Heart left ventricle (tissue), 16 donors: ENCODE data around the gene STH. TPM values are rescaled to one million over a fixed set of nuclear protein-coding genes. Genes with fewer than 3 reads are reported as not detected.

Source experiments
- ATAC-seq, 4 donors: fragments of 200-7000 bp; cut with Tn5 transposase; one replicate each; pipeline ENCODE4 v1.9.1; 2020 to 2022; ENCODE audit warnings: moderate library complexity in 4 of 4, mild to moderate bottlenecking in 3 of 4, moderate number of reproducible peaks in 1 of 4
- DNase-seq, 5 donors: peaks; one replicate each; pipeline ENCODE4 v3.0.0-alpha.2; 2020
- H3K27ac ChIP-seq, 12 donors: fragments of 200-600 bp; sonication (generic) in 4 of 12; one replicate each; pipeline versions ENCODE4 v1.5.0 to v1.8.0; 2016 to 2022; ENCODE audit warnings: mild to moderate bottlenecking in 2 of 12
- H3K27me3 ChIP-seq, 9 donors: fragments of 200-600 bp; sonication (generic) in 2 of 9; one replicate each; pipeline versions ENCODE4 v1.5.1 to v1.8.0; 2016 to 2022; ENCODE audit warnings: mild to moderate bottlenecking in 3 of 9
- H3K36me3 ChIP-seq, 9 donors: fragments of 200-600 bp; sonication (generic) in 2 of 9; one replicate each; pipeline versions ENCODE4 v1.5.0 to v1.8.0; 2018 to 2022; ENCODE audit warnings: mild to moderate bottlenecking in 2 of 9
- H3K4me1 ChIP-seq, 12 donors: fragments of 200-600 bp; sonication (generic) in 4 of 12; one replicate each; pipeline versions ENCODE4 v1.5.0 to v1.8.0; 2016 to 2022; ENCODE audit warnings: mild to moderate bottlenecking in 3 of 12
- H3K4me3 ChIP-seq, 12 donors: fragments of 200-600 bp; sonication (generic) in 4 of 12; one replicate each; pipeline versions ENCODE4 v1.5.0 to v1.8.0; 2017 to 2022; ENCODE audit warnings: mild to moderate bottlenecking in 9 of 12, moderate library complexity in 4 of 12
- H3K9me3 ChIP-seq, 12 donors: fragments of 200-600 bp; sonication (generic) in 4 of 12; one replicate each; pipeline versions ENCODE4 v1.5.0 to v1.8.0; 2016 to 2022; ENCODE audit warnings: mild to moderate bottlenecking in 1 of 12
- CTCF ChIP-seq, 12 donors: fragments of 200-600 bp; sonication (generic) in 4 of 12; IDR thresholded peaks; one replicate each; pipeline versions ENCODE4 v1.5.0 to v1.8.0; 2018 to 2022; ENCODE audit warnings: antibody characterized with exemption in 12 of 12, mild to moderate bottlenecking in 5 of 12
- POLR2A ChIP-seq, 2 donors: fragments of 450-650 bp; IDR thresholded peaks; one replicate each; pipeline ENCODE4 v1.6.1; 2017; ENCODE audit warnings: antibody characterized with exemption in 2 of 2, mild to moderate bottlenecking in 2 of 2, moderate library complexity in 2 of 2
- WGBS, 4 donors: extraction: QIAGEN DNeasy Blood & Tissue Kit in 2 of 4; methylation state at CpG; one replicate each; pipeline versions ENCODE4 v1.1.5 to v1.1.7; 2013 to 2018; 5-methylcytosine and 5-hydroxymethylcytosine counted together
- intact Hi-C, 10 donors: fragments of 100-400 bp; cut with DNase I; formaldehyde crosslinking; loops; one replicate each; pipeline versions ENCODE4 v1.11.1 to v1.14.2; 2022
- polyA plus RNA-seq, 2 donors: library from polyadenylated mRNA; stranded (reverse); fragments of 200-250 nt; gene quantifications; one replicate each; pipeline ENCODE4 v1.2.3, GENCODE V29; 2013
- total RNA-seq, 9 donors: library from RNA; depleted of rRNA in 2 of 9; stranded (reverse); fragments of >200 nt in 2 of 9; fragmentation: NEBNext Ultra II Directional in 3 of 9; extraction: Animal tissue kit (Norgen Biotek cat#: 25700) in 3 of 9; gene quantifications; one replicate each; pipeline versions ENCODE4 v1.1.0 to v1.2.4, GENCODE V29; 2016 to 2023
- donor health status: ischemic (EF 13 %, LVEDD 7.1; RV severe dilation, severe dysfunction).
- donor health status: healthy with polysubstance abuse.
- donor health status: DM: no; HTN: yes; CAD: no.
- donor health status: DM: no; HTN: no; CAD: no.
- donor health status: ischemic (EF 25% LVEDD 6.9; RV normal size, moderate dysfunction).
- donor health status: ischemic (EF 25% LVEDD 5.7; RV mildly dilated, moderate dysfunction).
- donor health status: healthy.
- donor health status: DM: yes; HTN: yes; CAD: no.
- donor health status: ischemic (EF 35%, LVEDD 5.7; RV mildly dilated, moderate dysfunction).
- donor health status: nonischemic (EF 11% LVEDD 7.7; RV severe dilation, severe dysfunction).
- donor health status: DM: yes; HTN: yes; CAD: no.
- donor health status: PGD.
- donor health status: ischemic (EF 29% LVEDD 5.4; RV normal size, mild dysfunction).
- donor health status: nonischemic (EF 23%, LVEDD 6.1; RV moderate dilation, normal function).

The STH gene
- total and polyA plus RNA-seq, 11 donors: 0.56 to 1.6 TPM; not detected in 9

- Histone ChIP-seq H3K9me3 (peaks cover 0 to under 1% (median 0%) of the 10 kb centered on the region in 12 donors), H3K4me1 (no peaks in the 10 kb centered on the region), H3K4me3 (no peak overlapping the region), H3K27me3 (no peaks in the 10 kb centered on the region), H3K27ac (no peak overlapping the region), H3K36me3 (peaks cover 0 to 3% (median 0%) of the 10 kb centered on the region in 9 donors)
- WGBS, 4 donors: 86 to 90% (median 88%) methylated on average over 5 of the region's 5 CpGs
- intact Hi-C loops: no loop called here
- ATAC-seq (no peak), DNase-seq (no peak)
- TF ChIP-seq POLR2A (IDR thresholded peaks at IDR 0.05) (no peak), CTCF (IDR thresholded peaks at IDR 0.05) (no peak)
Observed at GRCh38 chr17:45967378-45967777, 31.7 kb upstream of the STH start.

- no peak for ATAC-seq
- H3K36me3 ChIP-seq: no peaks in the 10 kb centered on the region
- no peak overlapping the region for H3K27ac ChIP-seq
- WGBS, 4 donors: 65 to 74% (median 69%) methylated on average over 2 of the region's 2 CpGs
- DNase-seq: no peak
- intact Hi-C loops: no loop called here
- H3K9me3 ChIP-seq: peaks cover 0 to 3% (median 0%) of the 10 kb centered on the region in 12 donors
- TF ChIP-seq POLR2A (IDR thresholded peaks at IDR 0.05) (no peak), CTCF (IDR thresholded peaks at IDR 0.05) (no peak)
- H3K4me3 ChIP-seq: no peak overlapping the region
- H3K27me3 ChIP-seq: no peaks in the 10 kb centered on the region
- H3K4me1 ChIP-seq: peaks cover 0 to 7% (median 0%) of the 10 kb centered on the region in 12 donors
Observed at GRCh38 chr17:45968732-45969131, 30.3 kb upstream of the STH start.

- WGBS, 4 donors: 80 to 85% (median 84%) methylated on average over 2 of the region's 2 CpGs
- H3K27me3 ChIP-seq: no peaks in the 10 kb centered on the region
- no peak overlapping the region for H3K27ac ChIP-seq
- ATAC-seq (no peak), DNase-seq (no peak)
- H3K4me3 ChIP-seq: no peak overlapping the region
- TF ChIP-seq CTCF (IDR thresholded peaks at IDR 0.05) (no peak), POLR2A (IDR thresholded peaks at IDR 0.05) (no peak)
- H3K9me3 ChIP-seq: peaks cover 0 to 3% (median 0%) of the 10 kb centered on the region in 12 donors
- intact Hi-C loops: loop anchor here in 1 of 10 donors (10.0 kb wide), 1 partner anchor 65 kb away; no protein-coding TSS in a partner anchor
- H3K36me3 ChIP-seq: no peaks in the 10 kb centered on the region
- H3K4me1 ChIP-seq: peaks cover 0 to 7% (median 0%) of the 10 kb centered on the region in 12 donors
Observed at GRCh38 chr17:45969726-45970125, 29.3 kb upstream of the STH start.

- no peak for DNase-seq
- no peak for ATAC-seq
- Histone ChIP-seq H3K27ac (no peak overlapping the region), H3K4me3 (no peak overlapping the region), H3K9me3 (peaks cover 0 to 3% (median 0%) of the 10 kb centered on the region in 12 donors), H3K4me1 (peaks cover 0 to 7% (median 0%) of the 10 kb centered on the region in 12 donors), H3K36me3 (no peaks in the 10 kb centered on the region), H3K27me3 (no peaks in the 10 kb centered on the region)
- TF ChIP-seq POLR2A (IDR thresholded peaks at IDR 0.05) (no peak), CTCF (IDR thresholded peaks at IDR 0.05) (no peak)
- intact Hi-C loops: loop anchor here in 1 of 10 donors (10.0 kb wide), 1 partner anchor 64 kb away; no protein-coding TSS in a partner anchor
- 77 to 100% (median 95%) methylated on average over 3 of the region's 3 CpGs for WGBS, 4 donors
Observed at GRCh38 chr17:45970659-45971058, 28.4 kb upstream of the STH start.
